DOHH2 (cell line): ENCODE data around the gene HAPLN2.
A peak's percentile ranks its signal among the peaks of the same experiment; 100 is the strongest.

Experiments used
- H3F3A ChIP-seq: fragments of 200-600 bp; sonication (generic), shearing (Covaris generic); 2 replicates; pipeline ENCODE4 v1.6.0; 2016; ENCODE audit warnings: antibody characterized with exemption, mild to moderate bottlenecking; ENCODE audit not compliant: control insufficient read depth, insufficient read depth
- H3K27ac ChIP-seq: fragments of 200-600 bp; sonication (generic); 2 replicates; pipeline ENCODE4 v1.5.1; 2014; ENCODE audit warnings: low read depth, mild to moderate bottlenecking, low read length, moderate library complexity
- H3K27me3 ChIP-seq: fragments of 200-600 bp; sonication (generic); 2 replicates; pipeline ENCODE4 v1.6.1; 2014; ENCODE audit warnings: mild to moderate bottlenecking, low read length, mixed read lengths; ENCODE audit not compliant: control insufficient read depth
- H3K36me3 ChIP-seq: fragments of 200-600 bp; sonication (generic); 2 replicates; pipeline ENCODE4 v1.6.1; 2014; ENCODE audit warnings: mild to moderate bottlenecking, low read length, moderate library complexity, mixed read lengths; ENCODE audit not compliant: control insufficient read depth
- H3K4me1 ChIP-seq: fragments of 200-600 bp; sonication (generic); 2 replicates; pipeline ENCODE4 v1.6.1; 2014; ENCODE audit warnings: mild to moderate bottlenecking, low read length, mixed read lengths; ENCODE audit not compliant: control insufficient read depth
- H3K4me2 ChIP-seq: fragments of 200-600 bp; sonication (generic); 2 replicates; pipeline ENCODE4 v1.6.0; 2014; ENCODE audit warnings: mild to moderate bottlenecking, low read length, moderate library complexity
- H3K4me3 ChIP-seq: fragments of 200-600 bp; sonication (generic); 2 replicates; pipeline ENCODE4 v1.5.1; 2014; ENCODE audit warnings: mild to moderate bottlenecking, low read length, mixed read lengths
- H3K79me2 ChIP-seq: fragments of 200-600 bp; sonication (generic); 2 replicates; pipeline ENCODE4 v1.6.1; 2014; ENCODE audit warnings: mild to moderate bottlenecking, low read length, mixed read lengths; ENCODE audit not compliant: control insufficient read depth
- H3K9me2 ChIP-seq: fragments of 200-600 bp; sonication (generic); replicated peaks from 2 replicates; pipeline ENCODE4 v1.6.1; 2014; ENCODE audit warnings: mild to moderate bottlenecking, low read length, mixed read lengths; ENCODE audit not compliant: control insufficient read depth
- H3K9me3 ChIP-seq: fragments of 200-600 bp; sonication (generic); 2 replicates; pipeline ENCODE4 v1.6.1; 2014; ENCODE audit warnings: antibody characterized with exemption, low read length, mixed read lengths; ENCODE audit not compliant: control insufficient read depth, insufficient read depth
- H4K20me1 ChIP-seq: fragments of 200-600 bp; sonication (generic); 2 replicates; pipeline ENCODE4 v1.6.0; 2014; ENCODE audit warnings: low read depth, mild to moderate bottlenecking, antibody characterized with exemption, low read length, moderate library complexity; ENCODE audit not compliant: control insufficient read depth, insufficient read depth
- CTCF ChIP-seq: fragments of 200-600 bp; sonication (generic); IDR thresholded peaks from one replicate; pipeline ENCODE4 v1.5.1; 2014; ENCODE audit warnings: antibody characterized with exemption, mild to moderate bottlenecking, low read depth, low read length; ENCODE audit not compliant: poor library complexity, severe bottlenecking
- EZH2phosphoT487 ChIP-seq: fragments of 200-600 bp; sonication (generic); IDR thresholded peaks from 2 replicates; pipeline ENCODE4 v1.6.1; 2017; ENCODE audit warnings: borderline replicate concordance, mild to moderate bottlenecking, antibody characterized with exemption, low read length, moderate library complexity, mixed read lengths

The HAPLN2 gene

GRCh38 chr1:156598731-156599432 lies 20.3 kb upstream of the HAPLN2 start:
- Histone ChIP-seq H3K79me2 (peaks cover 49% of the 10 kb centered on the region), H3K9me3 (no peaks in the 10 kb centered on the region), H3K4me3 (no peak overlapping the region), H3F3A (peaks cover 30% of the 10 kb centered on the region), H3K36me3 (peaks cover 69% of the 10 kb centered on the region), H3K4me2 (peak overlapping the region; percentile 3; the same call in 1 of the 2 replicates), H3K9me2 (no peaks in the 10 kb centered on the region), H3K27me3 (no peaks in the 10 kb centered on the region), H3K27ac (no peak overlapping the region), H3K4me1 (peaks cover 27% of the 10 kb centered on the region), H4K20me1 (no peaks in the 10 kb centered on the region)
- TF ChIP-seq CTCF (no peak), EZH2phosphoT487 (no peak)

GRCh38 chr1:156599811-156600210 lies 19.4 kb upstream of the HAPLN2 start:
- Histone ChIP-seq H3K4me1 (peaks cover 27% of the 10 kb centered on the region), H3K4me3 (peak overlapping the region; percentile 97), H3K27ac (peak overlapping the region; percentile 80), H3K9me3 (no peaks in the 10 kb centered on the region), H3K9me2 (no peaks in the 10 kb centered on the region), H3F3A (peaks cover 21% of the 10 kb centered on the region), H4K20me1 (no peaks in the 10 kb centered on the region), H3K4me2 (peak overlapping the region; percentile 86), H3K36me3 (peaks cover 60% of the 10 kb centered on the region), H3K27me3 (no peaks in the 10 kb centered on the region), H3K79me2 (peaks cover 49% of the 10 kb centered on the region)
- TF ChIP-seq EZH2phosphoT487 (no peak), CTCF (peak; percentile 45)

- Histone ChIP-seq H3K4me2 (peak overlapping the region; percentile 86), H3K79me2 (peaks cover 49% of the 10 kb centered on the region), H4K20me1 (no peaks in the 10 kb centered on the region), H3K4me3 (peak overlapping the region; percentile 97), H3K4me1 (peaks cover 34% of the 10 kb centered on the region), H3F3A (peaks cover 12% of the 10 kb centered on the region), H3K9me3 (no peaks in the 10 kb centered on the region), H3K27ac (peak overlapping the region; percentile 80), H3K9me2 (no peaks in the 10 kb centered on the region), H3K36me3 (peaks cover 50% of the 10 kb centered on the region), H3K27me3 (no peaks in the 10 kb centered on the region)
- no peak for TF ChIP-seq EZH2phosphoT487
- TF ChIP-seq CTCF = no peak
These were observed 18.5 kb upstream of the HAPLN2 start for GRCh38 chr1:156600733-156601121.
